ENCODE measurements around the gene HIVEP3.
A peak's percentile ranks its signal among the peaks of the same experiment; 100 is the strongest.
"Not testable (repeated sequence)": the region's sequence is repeated elsewhere in the genome, so short reads cannot be mapped to it uniquely, and the experiment has no call there.

Gene HIVEP3

GRCh38 chr1:41936107-41936506 lies 17.4 kb upstream of the HIVEP3 start:
- Mint-ChIP-seq H3K27ac (no peak overlapping the region), H3K4me3 (no peak overlapping the region), H3K4me1 (peaks cover 17% of the 10 kb centered on the region), H3K9me3 (peaks cover 10 to 18% of the 10 kb centered on the region in 2 donors), H3K27me3 (no peaks in the 10 kb centered on the region)
- peak; percentile 88 for ATAC-seq
- peak; percentile 1 to 15 for DNase-seq

GRCh38 chr1:41935226-41935625 lies 16.5 kb upstream of the HIVEP3 start:
- DNase-seq (no peak), ATAC-seq (no peak)
- no peak overlapping the region for H3K27ac Mint-ChIP-seq
- no peak overlapping the region for H3K4me3 Mint-ChIP-seq
- peaks cover 8% of the 10 kb centered on the region for H3K4me1 Mint-ChIP-seq
- peaks cover 10 to 18% of the 10 kb centered on the region in 2 donors for H3K9me3 Mint-ChIP-seq
- H3K27me3 Mint-ChIP-seq = no peaks in the 10 kb centered on the region

- no peak overlapping the region for H3K27ac Mint-ChIP-seq
- DNase-seq (no peak), ATAC-seq (no peak)
- peaks cover 10 to 14% of the 10 kb centered on the region in 2 donors for H3K9me3 Mint-ChIP-seq
- H3K4me3 Mint-ChIP-seq = no peak overlapping the region
- no peaks in the 10 kb centered on the region for H3K27me3 Mint-ChIP-seq
- peaks cover 8% of the 10 kb centered on the region for H3K4me1 Mint-ChIP-seq
Measured at GRCh38 chr1:41933106-41933505, 14.4 kb upstream of the HIVEP3 start.

GRCh38 chr1:41931578-41931977 lies 12.9 kb upstream of the HIVEP3 start:
- ATAC-seq = no peak
- peaks cover 10 to 12% of the 10 kb centered on the region in 2 donors for H3K9me3 Mint-ChIP-seq
- no peak overlapping the region for H3K27ac Mint-ChIP-seq
- H3K4me3 Mint-ChIP-seq = no peak overlapping the region
- H3K27me3 Mint-ChIP-seq = no peaks in the 10 kb centered on the region
- DNase-seq = no peak
- H3K4me1 Mint-ChIP-seq = peaks cover 8% of the 10 kb centered on the region

- ATAC-seq (no peak), DNase-seq (no peak)
Measured at GRCh38 chr1:41927118-41927517, 8.4 kb upstream of the HIVEP3 start.

GRCh38 chr1:41925712-41926111 lies 7.0 kb upstream of the HIVEP3 start:
- no peak overlapping the region for H3K4me3 Mint-ChIP-seq
- DNase-seq = no peak
- no peak overlapping the region for H3K27ac Mint-ChIP-seq
- H3K27me3 Mint-ChIP-seq = no peaks in the 10 kb centered on the region
- H3K4me1 Mint-ChIP-seq = peaks cover 4% of the 10 kb centered on the region
- no peak for ATAC-seq
- H3K9me3 Mint-ChIP-seq = peaks cover 0 to 6% of the 10 kb centered on the region in 2 donors

More at GRCh38 chr1:41927118-41927517, 8.4 kb upstream of the HIVEP3 start:
- Mint-ChIP-seq H3K27ac (no peak overlapping the region), H3K27me3 (no peaks in the 10 kb centered on the region), H3K4me1 (no peaks in the 10 kb centered on the region), H3K4me3 (no peak overlapping the region), H3K9me3 (no peaks in the 10 kb centered on the region)

- ATAC-seq (no peak), DNase-seq (no peak)
- Mint-ChIP-seq H3K9me3 (peaks cover 0 to 8% of the 10 kb centered on the region in 2 donors), H3K27ac (no peak overlapping the region), H3K4me1 (peaks cover 12% of the 10 kb centered on the region), H3K4me3 (no peak overlapping the region), H3K27me3 (no peaks in the 10 kb centered on the region)
Measured at GRCh38 chr1:41924911-41925310, 6.2 kb upstream of the HIVEP3 start.

GRCh38 chr1:41921271-41921670 lies 2.5 kb upstream of the HIVEP3 start:
- not testable (repeated sequence) for H3K4me3 Mint-ChIP-seq, H3K27me3 Mint-ChIP-seq, DNase-seq, H3K27ac Mint-ChIP-seq, ATAC-seq, H3K9me3 Mint-ChIP-seq
- H3K4me1 Mint-ChIP-seq = peaks cover 46% of the 10 kb centered on the region

- no peak overlapping the region for H3K27ac Mint-ChIP-seq
- H3K9me3 Mint-ChIP-seq = peaks cover 0 to 8% of the 10 kb centered on the region in 2 donors
- H3K4me1 Mint-ChIP-seq = peaks cover 52% of the 10 kb centered on the region
- DNase-seq (no peak), ATAC-seq (no peak)
- H3K4me3 Mint-ChIP-seq = peak overlapping the region; percentile 83 to 91
- H3K27me3 Mint-ChIP-seq = no peaks in the 10 kb centered on the region
Measured at GRCh38 chr1:41920658-41921057, 1.9 kb upstream of the HIVEP3 start.

GRCh38 chr1:41919764-41920397 lies 1.2 kb upstream of the HIVEP3 start:
- peaks cover 0 to 8% of the 10 kb centered on the region in 2 donors for H3K9me3 Mint-ChIP-seq
- no peaks in the 10 kb centered on the region for H3K27me3 Mint-ChIP-seq
- peaks cover 57% of the 10 kb centered on the region for H3K4me1 Mint-ChIP-seq
- DNase-seq = peak; percentile 80 to 88
- H3K27ac Mint-ChIP-seq = peak overlapping the region; percentile 92 to 95
- H3K4me3 Mint-ChIP-seq = peak overlapping the region; percentile 83 to 91
- ATAC-seq = peak; percentile 99

- Mint-ChIP-seq H3K4me1 (peaks cover 63% of the 10 kb centered on the region), H3K4me3 (peak overlapping the region; percentile 83 to 91), H3K27me3 (no peaks in the 10 kb centered on the region), H3K27ac (peak overlapping the region in 1 of 2 donors; percentile 92), H3K9me3 (peaks cover 0 to 8% of the 10 kb centered on the region in 2 donors)
- ATAC-seq (no peak), DNase-seq (peak in 1 of 2 donors; percentile 9)
Measured at GRCh38 chr1:41919131-41919530, 409 bp upstream of the HIVEP3 start.

- no peak overlapping the region for H3K27ac Mint-ChIP-seq
- peaks cover 74% of the 10 kb centered on the region for H3K4me1 Mint-ChIP-seq
- peak; percentile 36 for ATAC-seq
- H3K27me3 Mint-ChIP-seq = no peaks in the 10 kb centered on the region
- H3K9me3 Mint-ChIP-seq = peaks cover 0 to 8% of the 10 kb centered on the region in 2 donors
- H3K4me3 Mint-ChIP-seq = peak overlapping the region; percentile 83 to 84
- DNase-seq = peak; percentile 34 to 51
Measured at GRCh38 chr1:41917835-41918449, 780 bp downstream of the HIVEP3 start.

GRCh38 chr1:41917076-41917475 lies 1.6 kb downstream of the HIVEP3 start:
- Mint-ChIP-seq H3K4me1 (peaks cover 74% of the 10 kb centered on the region), H3K27ac (peak overlapping the region in 1 of 2 donors; percentile 94), H3K9me3 (peaks cover 0 to 8% of the 10 kb centered on the region in 2 donors), H3K4me3 (peak overlapping the region; percentile 83 to 84), H3K27me3 (no peaks in the 10 kb centered on the region)
- DNase-seq = no peak
- ATAC-seq = no peak

- Mint-ChIP-seq H3K4me1 (peaks cover 73% of the 10 kb centered on the region), H3K4me3 (no peak overlapping the region), H3K9me3 (peaks cover 2 to 4% of the 10 kb centered on the region in 2 donors), H3K27ac (no peak overlapping the region), H3K27me3 (no peaks in the 10 kb centered on the region)
- ATAC-seq (no peak), DNase-seq (no peak)
Measured at GRCh38 chr1:41915786-41916571, 2.7 kb downstream of the HIVEP3 start.

GRCh38 chr1:41914516-41914915 lies 4.2 kb downstream of the HIVEP3 start:
- Mint-ChIP-seq H3K27me3 (no peaks in the 10 kb centered on the region), H3K9me3 (peaks cover 0 to 4% of the 10 kb centered on the region in 2 donors), H3K27ac (no peak overlapping the region), H3K4me3 (no peak overlapping the region), H3K4me1 (peaks cover 58% of the 10 kb centered on the region)
- DNase-seq (no peak), ATAC-seq (no peak)

- no peak for DNase-seq
- peaks cover 45% of the 10 kb centered on the region for H3K4me1 Mint-ChIP-seq
- H3K4me3 Mint-ChIP-seq = no peak overlapping the region
- H3K27me3 Mint-ChIP-seq = no peaks in the 10 kb centered on the region
- peaks cover 4 to 6% of the 10 kb centered on the region in 2 donors for H3K9me3 Mint-ChIP-seq
- H3K27ac Mint-ChIP-seq = no peak overlapping the region
- no peak for ATAC-seq
Measured at GRCh38 chr1:41913014-41913413, 5.7 kb downstream of the HIVEP3 start.
